ENCODE data around the gene GRK5. TPM values are rescaled to one million over a fixed set of nuclear protein-coding genes. Genes with fewer than 3 reads are reported as not detected.

Gene GRK5
- total RNA-seq, 1 experiment from 2014 or later: 2.3 TPM

- ChIA-PET POLR2A (interaction anchor here (0.5 to 0.6 kb wide), 2 partner anchors 35 to 269 kb away, joined by 4 to 6 read pairs; no protein-coding TSS in a partner anchor), CTCF (interaction anchor here (1.0 to 4.2 kb wide), 10 partner anchors 22 to 224 kb away, joined by 3 to 60 read pairs (median 6); partner anchors contain the start of gene GRK5)
- no peak overlapping the region; the same call in 1 of the 2 replicates for H3K27ac Mint-ChIP-seq
- H3K4me1 Mint-ChIP-seq: peaks cover 19% of the 10 kb centered on the region
- H3K9me3 Mint-ChIP-seq: no peaks in the 10 kb centered on the region
- H3K4me3 Mint-ChIP-seq: no peak overlapping the region
- no peaks in the 10 kb centered on the region for H3K36me3 Mint-ChIP-seq
- TF ChIP-seq ZNF532 (CRISPR knock-in tag; IDR thresholded peaks at IDR 0.05; ENCODE audit: borderline replicate concordance): no peak
- TF ChIP-seq SP1 (CRISPR knock-in tag; conservative IDR thresholded peaks at IDR 0.05): no peak
- no peak for TF ChIP-seq MYBL2 (CRISPR knock-in tag; IDR thresholded peaks at IDR 0.05)
- TF ChIP-seq USF2 (CRISPR knock-in tag; IDR thresholded peaks at IDR 0.05): no peak
- no peak for TF ChIP-seq E2F1 (CRISPR knock-in tag; IDR thresholded peaks at IDR 0.05)
- DNase-seq (ENCODE audit: low spot score) (no peak), ATAC-seq (peak; percentile 40; the same call in 1 of the 2 replicates)
- H3K27me3 Mint-ChIP-seq (ENCODE audit: low read depth): no peaks in the 10 kb centered on the region
These were observed 215.5 kb downstream of the GRK5 start for GRCh38 chr10:119422682-119423509.

GRCh38 chr10:119423510-119424257 lies 216.3 kb downstream of the GRK5 start:
- ChIA-PET POLR2A (interaction anchor here (0.5 to 0.6 kb wide), 2 partner anchors 34 to 268 kb away, joined by 4 to 6 read pairs; no protein-coding TSS in a partner anchor), CTCF (interaction anchor here (0.9 to 4.2 kb wide), 5 partner anchors 21 to 224 kb away, joined by 5 to 60 read pairs (median 27); partner anchors contain the start of gene GRK5)
- H3K36me3 Mint-ChIP-seq: no peaks in the 10 kb centered on the region
- H3K4me1 Mint-ChIP-seq: peaks cover 19% of the 10 kb centered on the region
- no peaks in the 10 kb centered on the region for H3K27me3 Mint-ChIP-seq (ENCODE audit: low read depth)
- H3K27ac Mint-ChIP-seq: no peak overlapping the region
- ATAC-seq (no peak), DNase-seq (ENCODE audit: low spot score) (no peak)
- no peak overlapping the region for H3K4me3 Mint-ChIP-seq
- H3K9me3 Mint-ChIP-seq: no peaks in the 10 kb centered on the region
- TF ChIP-seq TP53 (CRISPR knock-in tag; IDR thresholded peaks at IDR 0.05) (no peak), ZNF138 (CRISPR knock-in tag; conservative IDR thresholded peaks at IDR 0.05) (no peak), CREM (CRISPR knock-in tag; IDR thresholded peaks at IDR 0.05) (no peak), IRF1 (CRISPR knock-in tag; IDR thresholded peaks at IDR 0.05) (no peak), E2F1 (CRISPR knock-in tag; IDR thresholded peaks at IDR 0.05) (no peak), GRHL2 (CRISPR knock-in tag; IDR thresholded peaks at IDR 0.05; ENCODE audit: insufficient replicate concordance, severe bottlenecking) (no peak), ZNF512 (CRISPR knock-in tag; IDR thresholded peaks at IDR 0.05; ENCODE audit: borderline replicate concordance) (no peak), ZNF219 (CRISPR knock-in tag; IDR thresholded peaks at IDR 0.05; ENCODE audit: borderline replicate concordance) (no peak), SOX15 (CRISPR knock-in tag; IDR thresholded peaks at IDR 0.05) (no peak), TEAD4 (CRISPR knock-in tag; IDR thresholded peaks at IDR 0.05) (no peak), ZNF281 (CRISPR knock-in tag; IDR thresholded peaks at IDR 0.05) (no peak), JUN (CRISPR knock-in tag; IDR thresholded peaks at IDR 0.05) (no peak), ZNF232 (CRISPR knock-in tag; IDR thresholded peaks at IDR 0.05) (no peak)
